Testis (tissue), 3 donors: ENCODE data around the gene COX8A. TPM values are rescaled to one million over a fixed set of nuclear protein-coding genes. Genes with fewer than 3 reads are reported as not detected.

Source experiments
- DNase-seq: peaks from one replicate; pipeline ENCODE4 v3.0.0-alpha.2; 2019
- H3K27ac ChIP-seq, 2 donors: fragments of 200-600 bp; sonication (generic); one replicate each; pipeline ENCODE4 v1.5.1; 2019
- H3K27me3 ChIP-seq: fragments of 200-600 bp; sonication (generic); one replicate; pipeline ENCODE4 v1.5.1; 2019
- H3K36me3 ChIP-seq: fragments of 200-600 bp; sonication (generic); one replicate; pipeline ENCODE4 v1.5.1; 2017; ENCODE audit warnings: low read depth; ENCODE audit errors: missing control alignments
- H3K4me1 ChIP-seq: fragments of 200-600 bp; sonication (generic); one replicate; pipeline ENCODE4 v1.5.1; 2019
- H3K4me3 ChIP-seq, 2 donors: fragments of 200-600 bp; sonication (generic); one replicate each; pipeline ENCODE4 v1.5.1; 2017 to 2019
- H3K9me3 ChIP-seq: fragments of 200-600 bp; sonication (generic); one replicate; pipeline ENCODE4 v1.5.1; 2017
- CTCF ChIP-seq, 3 experiments: fragments of 450-650 bp in 2 of 3; fragments of 200-600 bp in 1 of 3; sonication (generic) in 1 of 3; IDR thresholded peaks; one replicate each; pipeline ENCODE4 v1.5.1; 2016 to 2019; ENCODE audit warnings: antibody characterized with exemption in 3 of 3, mild to moderate bottlenecking in 2 of 3, moderate library complexity in 1 of 3
- POLR2A ChIP-seq: fragments of 450-650 bp; IDR thresholded peaks from one replicate; pipeline ENCODE4 v1.6.1; 2017; ENCODE audit warnings: antibody characterized with exemption, mild to moderate bottlenecking, moderate library complexity
- WGBS, 2 donors: methylation state at CpG; one replicate each; pipeline ENCODE4 v1.1.5; 2018; 5-methylcytosine and 5-hydroxymethylcytosine counted together
- intact Hi-C: fragments of 100-400 bp; cut with DNase I; formaldehyde crosslinking; loops from one replicate; pipeline ENCODE4 v1.15.1; 2023; ENCODE audit warnings: low total_unique reads
- polyA plus RNA-seq: library from polyadenylated mRNA; stranded (reverse); fragments of 350-450 nt; fragmentation: Illumina TruSeq; extraction: RNeasy Lipid Tissue Mini Kit (QIAGEN cat#74804); gene quantifications from one replicate; pipeline ENCODE4 v1.2.3, GENCODE V29; 2014; ENCODE audit warnings: low read depth, low replicate concordance; ENCODE audit not compliant: insufficient read depth
- total RNA-seq, 2 donors: library from RNA; depleted of rRNA; stranded (reverse); fragments of >200 nt; gene quantifications; one replicate each; pipeline ENCODE4 v1.2.3, GENCODE V29; 2016

COX8A gene
- total and polyA plus RNA-seq, 3 donors from 2014 or later, result 212 to 536 (median 438) TPM

GRCh38 chr11:63997104-63997700 lies 22.8 kb downstream of the COX8A start:
- no peaks in the 10 kb centered on the region for H3K27me3 ChIP-seq
- TF ChIP-seq CTCF (IDR thresholded peaks at IDR 0.05) (no peak), POLR2A (no peak)
- H3K27ac ChIP-seq, result no peak overlapping the region
- no peak for DNase-seq
- H3K36me3 ChIP-seq, result no peaks in the 10 kb centered on the region
- peaks cover 18% of the 10 kb centered on the region for H3K4me1 ChIP-seq
- 91 to 93% methylated on average over 4 to 27 of the region's 27 CpGs for WGBS, 2 donors
- H3K4me3 ChIP-seq, result no peak overlapping the region
- H3K9me3 ChIP-seq, result no peaks in the 10 kb centered on the region
- intact Hi-C loops, result no loop called here

GRCh38 chr11:63997801-63998337 lies 23.4 kb downstream of the COX8A start:
- Histone ChIP-seq H3K9me3 (no peaks in the 10 kb centered on the region), H3K4me3 (no peak overlapping the region), H3K27me3 (no peaks in the 10 kb centered on the region), H3K27ac (no peak overlapping the region), H3K4me1 (peaks cover 19% of the 10 kb centered on the region), H3K36me3 (no peaks in the 10 kb centered on the region)
- WGBS, 2 donors, result 75 to 79% methylated on average over 3 to 11 of the region's 11 CpGs
- intact Hi-C loops, result loop anchor here (2.0 kb wide), 1 partner anchor 151 kb away; no protein-coding TSS in a partner anchor
- TF ChIP-seq POLR2A (no peak), CTCF (IDR thresholded peaks at IDR 0.05) (no peak)
- no peak for DNase-seq

- WGBS, 2 donors, result 20 to 77% methylated on average over 1 to 49 of the region's 54 CpGs
- DNase-seq, result no peak
- Histone ChIP-seq H3K36me3 (no peaks in the 10 kb centered on the region), H3K9me3 (no peaks in the 10 kb centered on the region), H3K27me3 (no peaks in the 10 kb centered on the region), H3K4me1 (peaks cover 19% of the 10 kb centered on the region), H3K4me3 (peak overlapping the region in 1 of 2 donors; percentile 26), H3K27ac (no peak overlapping the region)
- intact Hi-C loops, result loop anchor here (2.0 kb wide), 1 partner anchor 150 kb away; no protein-coding TSS in a partner anchor
- no peak for TF ChIP-seq CTCF (IDR thresholded peaks at IDR 0.05)
- no peak for TF ChIP-seq POLR2A
Measured at GRCh38 chr11:63998558-63999348, 24.3 kb downstream of the COX8A start.

- Histone ChIP-seq H3K27ac (no peak overlapping the region), H3K9me3 (no peaks in the 10 kb centered on the region), H3K4me1 (peaks cover 19% of the 10 kb centered on the region), H3K4me3 (peak overlapping the region in 1 of 2 donors; percentile 26), H3K27me3 (no peaks in the 10 kb centered on the region), H3K36me3 (no peaks in the 10 kb centered on the region)
- TF ChIP-seq POLR2A (no peak), CTCF (IDR thresholded peaks at IDR 0.05) (no peak)
- peak; percentile 44 for DNase-seq
- 36% methylated on average over 28 to 48 of the region's 59 CpGs for WGBS, 2 donors
- intact Hi-C loops, result loop anchor here (2.0 kb wide), 1 partner anchor 149 kb away; no protein-coding TSS in a partner anchor
Measured at GRCh38 chr11:63999349-64000025, 25.1 kb downstream of the COX8A start.
